HL-60 (cell line): ENCODE results near the gene RIN3.
"Not testable (repeated sequence)": the region's sequence is repeated elsewhere in the genome, so short reads cannot be mapped to it uniquely, and the experiment has no call there.

ENCODE experiments used
- DNase-seq, 2 experiments: peaks; one replicate each; pipeline ENCODE4 v3.0.0-alpha.2; 2010 to 2020; ENCODE audit warnings: low read depth in 1 of 2, low spot score in 1 of 2
- H3K27ac ChIP-seq: fragments of 250-450 bp; sonication (Bioruptor Pico); replicated peaks from 2 replicates; pipeline ENCODE4 v1.5.1; 2020; ENCODE audit warnings: mild to moderate bottlenecking, moderate library complexity
- H3K27me3 ChIP-seq: fragments of 250-450 bp; sonication (Bioruptor Pico); 2 replicates; pipeline ENCODE4 v1.5.1; 2021; ENCODE audit warnings: mild to moderate bottlenecking, moderate library complexity; ENCODE audit not compliant: insufficient read depth, poor library complexity, severe bottlenecking
- H3K4me3 ChIP-seq: replicated peaks from 2 replicates; pipeline ENCODE4 v1.5.1; 2011; ENCODE audit warnings: mild to moderate bottlenecking, control low read depth, low read length; ENCODE audit not compliant: insufficient read depth
- CTCF ChIP-seq: IDR thresholded peaks from one replicate; pipeline ENCODE4 v1.5.1; 2011; ENCODE audit warnings: low read length, control low read depth, inconsistent platforms; ENCODE audit not compliant: insufficient read depth
- GABPA ChIP-seq: IDR thresholded peaks from 2 replicates; pipeline ENCODE4 v1.6.1; 2012; ENCODE audit warnings: low read depth
- POLR2AphosphoS5 ChIP-seq: IDR thresholded peaks from 2 replicates; pipeline ENCODE4 v1.6.1; 2012; ENCODE audit warnings: low read depth
- REST ChIP-seq: IDR thresholded peaks from 2 replicates; pipeline ENCODE4 v1.6.1; 2012; ENCODE audit warnings: low read depth; ENCODE audit not compliant: insufficient replicate concordance
- SPI1 ChIP-seq: IDR thresholded peaks from 2 replicates; pipeline ENCODE4 v1.6.1; 2012; ENCODE audit warnings: low read depth, mild to moderate bottlenecking, borderline replicate concordance

The RIN3 gene

GRCh38 chr14:92637864-92638263, 124.3 kb downstream of the RIN3 start:
- no peak for DNase-seq
- Histone ChIP-seq H3K27ac (no peak overlapping the region), H3K27me3 (no peaks in the 10 kb centered on the region), H3K4me3 (no peak overlapping the region)
- TF ChIP-seq POLR2AphosphoS5 = no peak
- no peak for TF ChIP-seq GABPA
- no peak for TF ChIP-seq CTCF
- no peak for TF ChIP-seq REST
- TF ChIP-seq SPI1 = no peak

GRCh38 chr14:92638266-92638665, 124.7 kb downstream of the RIN3 start:
- Histone ChIP-seq H3K4me3 (no peak overlapping the region), H3K27me3 (no peaks in the 10 kb centered on the region)

GRCh38 chr14:92638904-92639303, 125.3 kb downstream of the RIN3 start:
- H3K27ac ChIP-seq = no peak overlapping the region
- TF ChIP-seq POLR2AphosphoS5 (no peak), REST (no peak), CTCF (no peak), SPI1 (no peak), GABPA (no peak)

More at GRCh38 chr14:92638266-92638665, 124.7 kb downstream of the RIN3 start:
- no peak for DNase-seq
- TF ChIP-seq POLR2AphosphoS5 = no peak
- no peak for TF ChIP-seq REST
- TF ChIP-seq CTCF = no peak
- no peak for TF ChIP-seq GABPA
- TF ChIP-seq SPI1 = no peak
- no peak overlapping the region for H3K27ac ChIP-seq

GRCh38 chr14:92639472-92640117, 126.0 kb downstream of the RIN3 start:
- not testable (repeated sequence) for H3K27me3 ChIP-seq, H3K4me3 ChIP-seq, H3K27ac ChIP-seq, DNase-seq

More at GRCh38 chr14:92638904-92639303, 125.3 kb downstream of the RIN3 start:
- no peak for DNase-seq
- no peak overlapping the region for H3K4me3 ChIP-seq
- H3K27me3 ChIP-seq = no peaks in the 10 kb centered on the region
